Stimulated activated naive CD4-positive, alpha-beta T cell (primary cell): Measurements from ENCODE around the gene ENDOD1.

Experiments
- DNase-seq, 6 experiments: peaks; one replicate each; lab custom pipeline; 2025; lab: John Stamatoyannopoulos, UW

Gene ENDOD1

GRCh38 chr11:95076416-95076815 lies 13.2 kb upstream of the ENDOD1 start:
- DNase-seq: no peak

GRCh38 chr11:95076981-95077380 lies 12.7 kb upstream of the ENDOD1 start:
- DNase-seq: no peak

GRCh38 chr11:95078526-95078925 lies 11.1 kb upstream of the ENDOD1 start:
- no peak for DNase-seq

- no peak for DNase-seq
Observed at GRCh38 chr11:95081010-95081409, 8.6 kb upstream of the ENDOD1 start.

GRCh38 chr11:95081412-95081811 lies 8.2 kb upstream of the ENDOD1 start:
- no peak for DNase-seq

- DNase-seq: no peak
Observed at GRCh38 chr11:95082576-95083001, 7.1 kb upstream of the ENDOD1 start.

GRCh38 chr11:95084509-95084908 lies 5.1 kb upstream of the ENDOD1 start:
- no peak for DNase-seq

- no peak for DNase-seq
Observed at GRCh38 chr11:95085117-95085816, 4.4 kb upstream of the ENDOD1 start.

- no peak for DNase-seq
Observed at GRCh38 chr11:95086151-95086550, 3.5 kb upstream of the ENDOD1 start.

GRCh38 chr11:95086836-95087570 lies 2.6 kb upstream of the ENDOD1 start:
- no peak for DNase-seq

GRCh38 chr11:95088946-95089619 lies 563 bp upstream of the ENDOD1 start:
- peak in 2 of 6 experiments; percentile 80 to 93 for DNase-seq

- no peak for DNase-seq
Observed at GRCh38 chr11:95091663-95092180, 2.1 kb downstream of the ENDOD1 start.

- peak in 2 of 6 experiments; percentile 4 to 17 for DNase-seq
Observed at GRCh38 chr11:95092549-95093324, 3.1 kb downstream of the ENDOD1 start.

GRCh38 chr11:95093548-95093947 lies 3.9 kb downstream of the ENDOD1 start:
- no peak for DNase-seq

- no peak for DNase-seq
Observed at GRCh38 chr11:95095858-95096587, 6.4 kb downstream of the ENDOD1 start.

- no peak for DNase-seq
Observed at GRCh38 chr11:95097209-95097608, 7.6 kb downstream of the ENDOD1 start.

- no peak for DNase-seq
Observed at GRCh38 chr11:95098826-95099225, 9.2 kb downstream of the ENDOD1 start.

- DNase-seq: no peak
Observed at GRCh38 chr11:95100191-95100648, 10.6 kb downstream of the ENDOD1 start.

GRCh38 chr11:95100856-95101507 lies 11.3 kb downstream of the ENDOD1 start:
- no peak for DNase-seq

GRCh38 chr11:95101935-95102334 lies 12.3 kb downstream of the ENDOD1 start:
- DNase-seq: no peak

GRCh38 chr11:95102733-95103132 lies 13.1 kb downstream of the ENDOD1 start:
- DNase-seq: no peak
